ENCODE data around the gene P3H2. TPM values are rescaled to one million over a fixed set of nuclear protein-coding genes. Genes with fewer than 3 reads are reported as not detected.

P3H2 gene
- total RNA-seq, 4 donors from 2014 or later: 0.85 to 6.8 (median 4.8) TPM

GRCh38 chr3:189949580-189949979 lies 171.1 kb downstream of the P3H2 start:
- no peak for TF ChIP-seq CTCF (IDR thresholded peaks at IDR 0.05; ENCODE audit: low read depth)

GRCh38 chr3:189948724-189949045 lies 172.0 kb downstream of the P3H2 start:
- no peak for TF ChIP-seq CTCF (IDR thresholded peaks at IDR 0.05; ENCODE audit: low read depth)

- no peak for TF ChIP-seq CTCF (IDR thresholded peaks at IDR 0.05; ENCODE audit: low read depth)
Observed at GRCh38 chr3:189947948-189948723, 172.6 kb downstream of the P3H2 start.

GRCh38 chr3:189947068-189947467 lies 173.6 kb downstream of the P3H2 start:
- TF ChIP-seq CTCF (IDR thresholded peaks at IDR 0.05; ENCODE audit: low read depth): no peak

- TF ChIP-seq CTCF (IDR thresholded peaks at IDR 0.05; ENCODE audit: low read depth): no peak
Observed at GRCh38 chr3:189945935-189946709, 174.6 kb downstream of the P3H2 start.

GRCh38 chr3:189944285-189945145 lies 176.2 kb downstream of the P3H2 start:
- TF ChIP-seq CTCF (IDR thresholded peaks at IDR 0.05; ENCODE audit: low read depth): no peak

GRCh38 chr3:189942948-189943347 lies 177.7 kb downstream of the P3H2 start:
- no peak for TF ChIP-seq CTCF (IDR thresholded peaks at IDR 0.05; ENCODE audit: low read depth)

All from subcutaneous adipose tissue (tissue), 4 donors.